OCI-LY1 (cell line): Measurements from ENCODE around the gene HEXD.

Source experiments
- H2AFZ ChIP-seq: fragments of 200-600 bp; sonication (generic), shearing (Covaris generic); 2 replicates; pipeline ENCODE4 v1.6.0; 2014; ENCODE audit warnings: antibody characterized with exemption, mild to moderate bottlenecking, low read length
- H3F3A ChIP-seq: fragments of 200-600 bp; sonication (generic), shearing (Covaris generic); 2 replicates; pipeline ENCODE4 v1.6.0; 2014; ENCODE audit warnings: mild to moderate bottlenecking, antibody characterized with exemption, low read length, moderate library complexity; ENCODE audit not compliant: insufficient read depth
- H3K27ac ChIP-seq: fragments of 200-600 bp; sonication (generic); 2 replicates; pipeline ENCODE4 v1.5.1; 2014; ENCODE audit warnings: low read length, mixed run types, mild to moderate bottlenecking, low read depth; ENCODE audit not compliant: poor library complexity, severe bottlenecking
- H3K27me3 ChIP-seq: fragments of 200-600 bp; sonication (generic); 2 replicates; pipeline ENCODE4 v1.6.0; 2014; ENCODE audit warnings: antibody characterized with exemption, mild to moderate bottlenecking, low read length, moderate library complexity; ENCODE audit not compliant: insufficient read depth
- H3K36me3 ChIP-seq: fragments of 200-600 bp; sonication (generic); 2 replicates; pipeline ENCODE4 v1.6.1; 2014; ENCODE audit warnings: mild to moderate bottlenecking, antibody characterized with exemption, low read length, moderate library complexity, mixed read lengths; ENCODE audit not compliant: insufficient read depth
- H3K4me1 ChIP-seq: fragments of 200-600 bp; sonication (generic); 2 replicates; pipeline ENCODE4 v1.5.1; 2014; ENCODE audit warnings: mild to moderate bottlenecking, low read length, moderate library complexity; ENCODE audit not compliant: insufficient read depth, severe bottlenecking
- H3K4me2 ChIP-seq: fragments of 200-600 bp; sonication (generic), shearing (Covaris generic); 2 replicates; pipeline ENCODE4 v1.6.1; 2014; ENCODE audit warnings: low read length
- H3K4me3 ChIP-seq: fragments of 200-600 bp; sonication (generic); 2 replicates; pipeline ENCODE4 v1.5.1; 2014; ENCODE audit warnings: low read length, low read depth, mild to moderate bottlenecking, mixed read lengths; ENCODE audit not compliant: poor library complexity, severe bottlenecking
- H3K79me2 ChIP-seq: fragments of 200-600 bp; shearing (Covaris generic); 2 replicates; pipeline ENCODE4 v1.6.1; 2016; ENCODE audit warnings: mixed run types, low read length, mixed read lengths; ENCODE audit not compliant: insufficient read depth
- H3K9ac ChIP-seq: fragments of 200-600 bp; sonication (generic), shearing (Covaris generic); 2 replicates; pipeline ENCODE4 v1.6.1; 2014; ENCODE audit warnings: mild to moderate bottlenecking, low read length, mixed read lengths
- H3K9me2 ChIP-seq: fragments of 200-600 bp; sonication (generic), shearing (Covaris generic); 2 replicates; pipeline ENCODE4 v1.6.1; 2014; ENCODE audit warnings: low read depth, mild to moderate bottlenecking, low read length, mixed read lengths
- H3K9me3 ChIP-seq: fragments of 200-600 bp; shearing (Covaris generic); 2 replicates; pipeline ENCODE4 v1.6.1; 2014; ENCODE audit warnings: low read length, mixed read lengths
- H4K20me1 ChIP-seq: fragments of 200-600 bp; sonication (generic), shearing (Covaris generic); 2 replicates; pipeline ENCODE4 v1.6.0; 2016; ENCODE audit warnings: mild to moderate bottlenecking, low read length; ENCODE audit not compliant: insufficient read depth
- EZH2 ChIP-seq: fragments of 200-600 bp; sonication (generic), shearing (Covaris generic); IDR thresholded peaks from 2 replicates; pipeline ENCODE4 v1.8.0; 2017; ENCODE audit warnings: borderline replicate concordance, mixed run types, mild to moderate bottlenecking, antibody characterized with exemption, low read length, moderate library complexity, mixed read lengths
- TF ChIP-seq, protein P1 (sequence below): fragments of 200-600 bp; sonication (generic), shearing (Covaris generic); IDR thresholded peaks from 2 replicates; pipeline ENCODE4 v1.5.1; 2017; ENCODE audit warnings: mild to moderate bottlenecking, antibody characterized with exemption, low read length, moderate library complexity, mixed read lengths

Gene HEXD

DNA sequence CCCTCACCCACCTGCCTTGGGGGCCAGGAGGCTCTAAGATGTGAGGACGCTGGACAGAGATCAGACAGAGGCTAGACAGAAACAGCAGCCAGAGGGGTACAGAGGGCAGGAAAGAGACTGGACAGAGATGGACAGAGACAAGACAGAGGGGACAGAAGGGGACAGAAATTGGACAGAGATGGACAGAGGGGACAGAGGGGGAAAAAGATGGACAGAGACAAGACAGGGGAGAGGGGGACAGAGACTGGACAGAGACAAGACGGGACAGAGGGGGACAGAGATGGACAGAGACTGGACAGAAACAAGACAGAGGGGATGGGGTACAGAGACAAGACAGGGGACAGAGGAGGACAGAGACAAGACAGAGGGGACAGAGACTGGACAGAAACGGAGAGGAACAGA is 30.4 kb upstream of the HEXD start:
- Histone ChIP-seq H3K4me1 (no peaks in the 10 kb centered on the region), H3K79me2 (no peaks in the 10 kb centered on the region), H4K20me1 (no peaks in the 10 kb centered on the region), H3F3A (no peaks in the 10 kb centered on the region), H2AFZ (no peak overlapping the region), H3K27me3 (peaks cover 6% of the 10 kb centered on the region; the same call in 1 of the 2 replicates), H3K9me2 (no peaks in the 10 kb centered on the region), H3K9ac (no peak overlapping the region), H3K36me3 (no peaks in the 10 kb centered on the region), H3K4me2 (no peak overlapping the region), H3K27ac (no peak overlapping the region), H3K4me3 (no peak overlapping the region), H3K9me3 (no peaks in the 10 kb centered on the region)
- TF ChIP-seq EZH2, result no peak
- TF ChIP-seq, protein P1, sequence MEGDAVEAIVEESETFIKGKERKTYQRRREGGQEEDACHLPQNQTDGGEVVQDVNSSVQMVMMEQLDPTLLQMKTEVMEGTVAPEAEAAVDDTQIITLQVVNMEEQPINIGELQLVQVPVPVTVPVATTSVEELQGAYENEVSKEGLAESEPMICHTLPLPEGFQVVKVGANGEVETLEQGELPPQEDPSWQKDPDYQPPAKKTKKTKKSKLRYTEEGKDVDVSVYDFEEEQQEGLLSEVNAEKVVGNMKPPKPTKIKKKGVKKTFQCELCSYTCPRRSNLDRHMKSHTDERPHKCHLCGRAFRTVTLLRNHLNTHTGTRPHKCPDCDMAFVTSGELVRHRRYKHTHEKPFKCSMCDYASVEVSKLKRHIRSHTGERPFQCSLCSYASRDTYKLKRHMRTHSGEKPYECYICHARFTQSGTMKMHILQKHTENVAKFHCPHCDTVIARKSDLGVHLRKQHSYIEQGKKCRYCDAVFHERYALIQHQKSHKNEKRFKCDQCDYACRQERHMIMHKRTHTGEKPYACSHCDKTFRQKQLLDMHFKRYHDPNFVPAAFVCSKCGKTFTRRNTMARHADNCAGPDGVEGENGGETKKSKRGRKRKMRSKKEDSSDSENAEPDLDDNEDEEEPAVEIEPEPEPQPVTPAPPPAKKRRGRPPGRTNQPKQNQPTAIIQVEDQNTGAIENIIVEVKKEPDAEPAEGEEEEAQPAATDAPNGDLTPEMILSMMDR, result no peak

DNA sequence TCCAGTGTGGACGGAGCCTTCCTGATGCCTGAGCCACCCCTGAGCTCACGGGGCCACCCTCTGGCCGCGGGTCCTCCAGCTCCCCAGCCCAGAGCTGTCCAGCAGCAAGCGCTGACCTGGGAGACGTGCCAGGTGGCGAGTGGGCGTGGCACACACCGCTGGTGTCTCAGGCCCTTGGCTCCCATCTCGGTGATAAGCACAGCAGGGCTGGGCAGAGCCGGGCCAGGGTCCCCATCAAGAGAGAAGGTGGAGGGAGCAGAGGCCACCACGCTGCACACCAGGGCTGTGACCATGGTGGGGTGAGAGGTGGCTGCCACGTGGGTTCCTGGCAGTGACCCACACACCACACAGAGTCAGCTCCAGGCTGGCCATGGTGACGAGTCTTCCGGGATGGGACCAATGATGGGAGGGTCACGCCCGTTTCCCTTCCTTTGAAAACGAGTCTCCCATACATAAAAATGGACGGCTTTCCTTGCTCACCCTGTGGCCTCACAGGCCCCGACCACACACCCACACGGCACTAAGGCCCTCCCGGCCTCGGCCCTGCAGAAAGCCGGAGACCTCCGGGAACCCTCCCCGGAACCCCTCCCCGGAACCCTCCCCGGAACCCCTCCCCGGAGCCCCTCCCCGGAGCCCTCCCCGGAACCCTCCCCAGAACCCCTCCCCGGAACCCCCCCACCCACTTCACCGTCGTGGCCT is 29.8 kb upstream of the HEXD start:
- Histone ChIP-seq H3K4me1 (no peaks in the 10 kb centered on the region), H2AFZ (no peak overlapping the region)
- TF ChIP-seq, protein P1, result no peak
- TF ChIP-seq EZH2, result no peak

DNA sequence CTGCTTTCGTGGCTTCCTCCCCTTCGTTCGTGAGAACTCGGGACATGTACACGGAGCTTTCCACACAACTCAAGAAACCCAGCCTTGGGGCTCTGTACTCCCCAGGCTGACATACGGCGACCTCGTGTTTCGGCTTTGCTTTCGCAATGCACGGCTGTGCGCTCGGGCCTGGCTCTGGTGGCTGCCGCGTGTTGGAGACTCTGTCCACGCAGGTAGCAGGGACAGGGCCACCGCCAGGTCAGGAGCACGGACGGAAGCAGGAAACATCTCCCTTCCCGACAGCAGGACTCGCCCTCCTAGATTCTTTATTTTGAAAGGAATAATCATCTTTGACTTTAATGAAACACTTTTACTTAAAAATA is 29.2 kb upstream of the HEXD start:
- H3K27me3 ChIP-seq, result peaks cover 6% of the 10 kb centered on the region; the same call in 1 of the 2 replicates

More for the DNA sequence above, 29.8 kb upstream of the HEXD start:
- no peak overlapping the region for H3K4me3 ChIP-seq
- no peak overlapping the region for H3K9ac ChIP-seq
- no peaks in the 10 kb centered on the region for H3K9me2 ChIP-seq
- H3F3A ChIP-seq, result no peaks in the 10 kb centered on the region
- no peak overlapping the region for H3K4me2 ChIP-seq
- peaks cover 5% of the 10 kb centered on the region; the same call in 1 of the 2 replicates for H3K36me3 ChIP-seq
- H3K79me2 ChIP-seq, result no peaks in the 10 kb centered on the region
- H3K9me3 ChIP-seq, result no peaks in the 10 kb centered on the region
- peaks cover 6% of the 10 kb centered on the region; the same call in 1 of the 2 replicates for H3K27me3 ChIP-seq
- H4K20me1 ChIP-seq, result no peaks in the 10 kb centered on the region
- H3K27ac ChIP-seq, result no peak overlapping the region

More for the DNA sequence above, 29.2 kb upstream of the HEXD start:
- TF ChIP-seq EZH2, result no peak
- TF ChIP-seq, protein P1, result no peak
- H3F3A ChIP-seq, result no peaks in the 10 kb centered on the region
- no peaks in the 10 kb centered on the region for H3K9me3 ChIP-seq
- no peak overlapping the region for H2AFZ ChIP-seq
- no peak overlapping the region for H3K4me2 ChIP-seq
- H3K9ac ChIP-seq, result no peak overlapping the region
- H3K27ac ChIP-seq, result no peak overlapping the region
- no peak overlapping the region for H3K4me3 ChIP-seq
- no peaks in the 10 kb centered on the region for H3K9me2 ChIP-seq
- no peaks in the 10 kb centered on the region for H4K20me1 ChIP-seq
- no peaks in the 10 kb centered on the region for H3K79me2 ChIP-seq
- H3K4me1 ChIP-seq, result no peaks in the 10 kb centered on the region
- H3K36me3 ChIP-seq, result peaks cover 7% of the 10 kb centered on the region; the same call in 1 of the 2 replicates
